ENCODE measurements around the gene PPIB.

Gene PPIB

DNA sequence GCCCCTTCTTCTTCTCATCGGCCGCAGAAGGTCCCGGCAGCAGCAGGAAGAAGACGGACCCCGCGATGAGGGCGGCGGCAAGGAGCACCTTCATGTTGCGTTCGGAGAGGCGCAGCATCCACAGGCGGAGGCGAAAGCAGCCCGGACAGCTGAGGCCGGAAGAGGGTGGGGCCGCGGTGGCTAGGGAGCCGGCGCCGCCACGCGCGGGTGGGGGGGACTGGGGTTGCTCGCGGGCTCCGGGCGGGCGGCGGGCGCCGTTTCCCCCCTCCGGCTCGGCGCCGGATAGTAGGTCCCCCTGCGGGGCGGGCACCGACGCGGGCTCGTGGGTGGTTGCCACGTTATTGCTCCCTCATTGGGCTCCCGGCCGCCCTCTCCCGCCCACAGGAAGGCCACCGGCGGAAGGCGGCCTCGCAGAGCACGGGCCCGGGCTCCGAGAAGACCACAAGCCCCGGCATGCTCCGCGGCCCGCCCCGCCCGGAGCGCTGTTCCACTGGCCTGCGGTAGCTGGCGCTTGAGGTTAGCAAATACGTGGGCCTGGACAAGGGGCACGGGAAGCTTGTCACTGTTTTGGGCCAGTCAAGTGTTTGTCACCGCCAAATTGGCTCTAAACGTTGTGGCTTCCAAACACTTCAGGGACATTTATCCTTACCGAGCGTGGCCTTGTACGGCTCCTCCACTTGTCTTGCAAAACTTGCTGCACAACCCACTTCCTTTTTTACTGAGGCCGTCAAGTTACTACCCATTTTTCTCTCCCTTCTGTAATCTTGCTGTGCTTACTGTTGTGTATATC, at the start of gene PPIB:
Gene PPIB (minus strand): TSS at position 154 of the 790 bp plus-strand sequence. CDS start 36 bp downstream, at position 118.
- peak within 1 kb of the TSS; percentile 75 to 88 for H3K4me3 ChIP-seq (ENCODE audit: low read depth in 1 of 2, low read length in 2 of 2)
- peaks cover 29% of the 10 kb centered on the region for H3K4me1 ChIP-seq (ENCODE audit: insufficient read depth, low read length)

GRCh38 chr15:64211696-64212095, 48.9 kb upstream of the PPIB start:
- no peak overlapping the region for H3K4me3 ChIP-seq (ENCODE audit: low read depth in 1 of 2, low read length in 2 of 2)
- H3K9ac ChIP-seq (ENCODE audit: low read length), result no peak overlapping the region
- H3K27me3 ChIP-seq (ENCODE audit: control insufficient read depth in 1 of 2, insufficient read depth in 2 of 2, low read length in 2 of 2), result no peaks in the 10 kb centered on the region
- no peaks in the 10 kb centered on the region for H3K9me3 ChIP-seq (ENCODE audit: low read length)
- no peaks in the 10 kb centered on the region for H3K4me1 ChIP-seq (ENCODE audit: insufficient read depth, low read length)
- H3K36me3 ChIP-seq (ENCODE audit: insufficient read depth, low read length), result peaks cover 13% of the 10 kb centered on the region
- H3K27ac ChIP-seq (ENCODE audit: low read depth, low read length), result no peak overlapping the region

More for the DNA sequence above, at the start of gene PPIB:
- H3K9ac ChIP-seq (ENCODE audit: low read length), result peak within 1 kb of the TSS; percentile 50
- H3K27me3 ChIP-seq (ENCODE audit: control insufficient read depth in 1 of 2, insufficient read depth in 2 of 2, low read length in 2 of 2), result no peaks in the 10 kb centered on the region
- peak within 1 kb of the TSS; percentile 88 for H3K27ac ChIP-seq (ENCODE audit: low read depth, low read length)
- no peaks in the 10 kb centered on the region for H3K9me3 ChIP-seq (ENCODE audit: low read length)
- H3K36me3 ChIP-seq (ENCODE audit: insufficient read depth, low read length), result peaks cover 27% of the 10 kb centered on the region

DNA sequence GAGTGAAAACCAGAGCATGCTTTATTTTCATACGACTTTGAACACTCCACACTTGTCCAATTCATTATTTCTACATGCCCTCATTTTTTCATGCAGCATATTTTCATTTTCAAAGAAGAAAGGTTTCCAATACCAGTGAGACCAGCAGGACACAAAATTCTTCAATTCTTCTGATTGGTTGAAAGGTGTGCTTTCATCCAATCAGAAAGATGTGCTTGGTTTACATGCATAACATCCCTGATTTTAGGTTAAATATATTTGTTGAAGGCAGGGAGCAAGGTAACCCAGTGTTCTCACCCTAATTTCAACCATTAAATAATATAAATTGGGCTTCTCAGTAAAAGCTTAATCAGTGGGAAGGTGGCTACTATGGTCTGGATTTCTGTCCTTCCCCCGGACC, 47.5 kb upstream of the PPIB start:
- peaks cover 15% of the 10 kb centered on the region for H3K36me3 ChIP-seq (ENCODE audit: insufficient read depth, low read length)
- H3K9ac ChIP-seq (ENCODE audit: low read length), result no peak overlapping the region
- no peaks in the 10 kb centered on the region for H3K4me1 ChIP-seq (ENCODE audit: insufficient read depth, low read length)
- H3K4me3 ChIP-seq (ENCODE audit: low read depth in 1 of 2, low read length in 2 of 2), result no peak overlapping the region
- no peaks in the 10 kb centered on the region for H3K27me3 ChIP-seq (ENCODE audit: control insufficient read depth in 1 of 2, insufficient read depth in 2 of 2, low read length in 2 of 2)
- H3K9me3 ChIP-seq (ENCODE audit: low read length), result no peaks in the 10 kb centered on the region
- no peak overlapping the region for H3K27ac ChIP-seq (ENCODE audit: low read depth, low read length)

DNA sequence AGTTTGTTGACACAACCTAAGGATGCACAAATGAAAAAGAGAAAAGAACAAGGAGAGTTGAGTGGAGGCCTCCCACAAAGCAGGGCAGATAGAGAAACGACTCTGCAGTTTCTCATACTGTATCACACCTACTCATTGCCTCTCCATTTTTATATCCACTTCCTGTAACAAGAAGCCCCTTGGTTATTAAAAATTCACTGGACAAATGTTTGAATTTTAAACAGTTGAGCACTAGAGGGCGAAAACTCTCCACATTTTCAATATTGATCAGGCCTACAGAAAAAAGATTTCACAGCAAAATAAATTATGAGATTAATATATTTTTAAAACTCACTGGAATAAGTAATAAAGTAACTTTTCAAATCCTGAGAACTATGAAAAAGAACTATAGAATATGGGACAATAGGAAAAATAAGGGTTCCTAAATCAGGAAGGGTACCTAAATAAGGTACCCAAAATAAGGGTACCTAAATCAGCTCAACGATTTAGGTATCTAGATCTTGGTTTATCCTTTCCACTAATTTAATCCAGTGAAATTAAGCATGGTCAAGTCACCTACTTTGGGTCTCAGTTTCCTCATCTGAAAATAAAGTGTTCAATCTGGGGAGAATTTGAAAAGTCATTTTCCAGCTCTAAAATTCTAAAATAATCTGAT, 47.0 kb upstream of the PPIB start:
- no peak overlapping the region for H3K4me3 ChIP-seq (ENCODE audit: low read depth in 1 of 2, low read length in 2 of 2)
- no peaks in the 10 kb centered on the region for H3K9me3 ChIP-seq (ENCODE audit: low read length)
- H3K4me1 ChIP-seq (ENCODE audit: insufficient read depth, low read length), result no peaks in the 10 kb centered on the region
- no peaks in the 10 kb centered on the region for H3K27me3 ChIP-seq (ENCODE audit: control insufficient read depth in 1 of 2, insufficient read depth in 2 of 2, low read length in 2 of 2)
- H3K9ac ChIP-seq (ENCODE audit: low read length), result no peak overlapping the region
- no peak overlapping the region for H3K27ac ChIP-seq (ENCODE audit: low read depth, low read length)
- peaks cover 15% of the 10 kb centered on the region for H3K36me3 ChIP-seq (ENCODE audit: insufficient read depth, low read length)

DNA sequence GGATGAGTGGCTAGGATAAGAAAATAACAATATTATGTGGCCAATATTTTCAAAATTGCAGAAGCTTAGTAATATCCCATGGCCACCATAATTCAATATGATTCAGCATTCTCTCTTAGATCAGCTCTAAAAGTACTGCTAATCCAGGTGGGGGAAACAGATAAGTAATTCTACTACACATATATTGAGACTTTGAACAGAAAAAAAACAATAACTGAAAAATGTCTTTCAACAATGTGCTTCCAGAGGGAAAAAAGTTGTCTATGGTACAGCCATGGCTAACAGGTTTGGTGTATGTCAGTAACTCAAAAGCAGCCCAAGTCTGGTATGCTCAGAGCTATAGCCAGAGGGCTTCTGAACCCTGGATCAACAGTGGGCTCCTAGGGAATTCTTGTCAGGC, 42.4 kb upstream of the PPIB start:
- Histone ChIP-seq H3K4me3 (ENCODE audit: low read depth in 1 of 2, low read length in 2 of 2) (no peak overlapping the region), H3K36me3 (ENCODE audit: insufficient read depth, low read length) (peaks cover 33% of the 10 kb centered on the region), H3K9ac (ENCODE audit: low read length) (no peak overlapping the region), H3K4me1 (ENCODE audit: insufficient read depth, low read length) (no peaks in the 10 kb centered on the region), H3K27me3 (ENCODE audit: control insufficient read depth in 1 of 2, insufficient read depth in 2 of 2, low read length in 2 of 2) (no peaks in the 10 kb centered on the region), H3K27ac (ENCODE audit: low read depth, low read length) (no peak overlapping the region), H3K9me3 (ENCODE audit: low read length) (no peaks in the 10 kb centered on the region)

DNA sequence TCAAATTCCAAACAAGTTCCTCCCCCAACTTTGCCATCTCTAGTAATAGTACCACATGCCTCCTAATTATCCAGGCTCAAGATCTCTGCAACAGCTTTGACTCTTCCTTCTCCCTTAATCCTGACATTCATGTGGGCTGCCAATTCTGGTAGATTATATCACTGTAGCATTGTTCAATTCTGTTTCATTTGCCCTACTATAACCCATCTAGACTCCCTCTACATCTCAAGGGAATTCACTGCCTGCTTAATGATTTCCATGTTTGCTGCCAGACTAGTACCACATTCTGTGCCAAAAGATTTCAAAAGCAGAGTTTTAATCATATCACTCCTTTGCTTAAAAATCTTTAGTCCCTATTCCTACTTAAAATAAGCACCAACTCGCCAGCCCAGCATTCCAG, 34.6 kb upstream of the PPIB start:
- Histone ChIP-seq H3K27ac (ENCODE audit: low read depth, low read length) (no peak overlapping the region), H3K4me1 (ENCODE audit: insufficient read depth, low read length) (no peaks in the 10 kb centered on the region), H3K36me3 (ENCODE audit: insufficient read depth, low read length) (peaks cover 10% of the 10 kb centered on the region), H3K9ac (ENCODE audit: low read length) (no peak overlapping the region), H3K9me3 (ENCODE audit: low read length) (no peaks in the 10 kb centered on the region), H3K27me3 (ENCODE audit: control insufficient read depth in 1 of 2, insufficient read depth in 2 of 2, low read length in 2 of 2) (no peaks in the 10 kb centered on the region), H3K4me3 (ENCODE audit: low read depth in 1 of 2, low read length in 2 of 2) (no peak overlapping the region)

DNA sequence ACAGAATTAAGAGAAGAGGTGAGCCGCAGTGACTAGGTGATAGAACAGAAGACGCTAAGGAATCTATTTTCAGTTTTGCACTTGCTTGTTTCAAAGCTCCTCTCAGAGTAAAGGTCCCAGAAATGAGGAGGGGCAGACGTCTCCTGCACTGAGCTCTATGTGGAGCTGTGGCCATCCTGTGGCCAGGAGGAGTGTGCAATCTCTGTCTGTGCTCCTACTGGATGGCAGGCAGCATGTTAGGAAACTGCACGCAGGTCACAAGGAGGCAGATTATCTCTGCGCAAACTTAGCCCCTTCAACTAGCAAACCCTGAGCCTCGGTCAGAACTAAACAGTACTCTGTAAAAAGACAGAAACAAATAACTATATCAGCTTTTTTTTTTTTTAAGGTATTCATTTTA, 31.1 kb upstream of the PPIB start:
- Histone ChIP-seq H3K36me3 (ENCODE audit: insufficient read depth, low read length) (peaks cover 11% of the 10 kb centered on the region), H3K9me3 (ENCODE audit: low read length) (no peaks in the 10 kb centered on the region), H3K4me1 (ENCODE audit: insufficient read depth, low read length) (no peaks in the 10 kb centered on the region), H3K9ac (ENCODE audit: low read length) (no peak overlapping the region), H3K27me3 (ENCODE audit: control insufficient read depth in 1 of 2, insufficient read depth in 2 of 2, low read length in 2 of 2) (no peaks in the 10 kb centered on the region), H3K27ac (ENCODE audit: low read depth, low read length) (no peak overlapping the region), H3K4me3 (ENCODE audit: low read depth in 1 of 2, low read length in 2 of 2) (no peak overlapping the region)

- H3K4me3 ChIP-seq (ENCODE audit: low read depth in 1 of 2, low read length in 2 of 2), result no peak overlapping the region
- H3K9me3 ChIP-seq (ENCODE audit: low read length), result no peaks in the 10 kb centered on the region
- H3K4me1 ChIP-seq (ENCODE audit: insufficient read depth, low read length), result no peaks in the 10 kb centered on the region
- no peak overlapping the region for H3K9ac ChIP-seq (ENCODE audit: low read length)
- H3K27ac ChIP-seq (ENCODE audit: low read depth, low read length), result no peak overlapping the region
- H3K27me3 ChIP-seq (ENCODE audit: control insufficient read depth in 1 of 2, insufficient read depth in 2 of 2, low read length in 2 of 2), result no peaks in the 10 kb centered on the region
- peaks cover 11% of the 10 kb centered on the region for H3K36me3 ChIP-seq (ENCODE audit: insufficient read depth, low read length)
Measured at GRCh38 chr15:64191971-64192830, 29.4 kb upstream of the PPIB start.

DNA sequence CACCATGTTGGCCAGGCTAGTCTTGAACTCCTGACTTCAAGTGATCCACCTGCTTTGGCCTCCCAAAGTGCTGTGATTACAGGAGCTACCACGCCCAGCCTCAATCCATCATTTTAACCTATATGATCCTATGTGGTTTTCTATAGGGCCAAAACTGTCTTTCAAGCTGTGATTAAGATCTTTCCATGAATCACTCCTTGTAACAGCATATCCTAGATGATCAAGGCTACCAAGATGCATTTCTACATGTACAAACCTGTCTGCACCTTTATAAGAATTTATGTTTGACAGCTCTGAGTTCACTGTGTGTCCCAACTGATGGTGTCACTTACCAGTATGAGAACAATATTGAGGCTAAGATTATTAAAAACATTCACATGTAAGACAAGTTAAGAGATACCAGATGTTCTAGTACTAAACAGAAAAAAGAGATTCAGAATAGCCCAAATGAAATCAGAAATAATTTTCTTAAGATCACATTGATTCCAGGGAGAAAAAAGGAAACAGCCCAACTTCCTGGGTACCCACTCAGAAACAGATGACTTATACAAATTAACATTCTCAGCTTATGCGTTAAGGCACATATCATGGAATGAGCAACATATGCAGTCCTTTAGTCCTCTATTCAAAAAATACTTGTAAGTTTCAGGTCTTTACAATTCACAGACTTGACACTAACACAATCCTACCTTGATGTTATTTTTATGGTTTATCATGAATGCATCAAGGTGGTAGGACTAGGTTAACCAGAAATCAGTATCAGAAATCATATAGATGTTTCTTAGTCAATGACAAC, 24.8 kb upstream of the PPIB start:
- Histone ChIP-seq H3K9ac (ENCODE audit: low read length) (no peak overlapping the region), H3K9me3 (ENCODE audit: low read length) (no peaks in the 10 kb centered on the region), H3K27ac (ENCODE audit: low read depth, low read length) (no peak overlapping the region), H3K4me1 (ENCODE audit: insufficient read depth, low read length) (no peaks in the 10 kb centered on the region), H3K36me3 (ENCODE audit: insufficient read depth, low read length) (peaks cover 16% of the 10 kb centered on the region), H3K27me3 (ENCODE audit: control insufficient read depth in 1 of 2, insufficient read depth in 2 of 2, low read length in 2 of 2) (no peaks in the 10 kb centered on the region), H3K4me3 (ENCODE audit: low read depth in 1 of 2, low read length in 2 of 2) (no peak overlapping the region)

GRCh38 chr15:64185146-64185911, 22.5 kb upstream of the PPIB start:
- no peaks in the 10 kb centered on the region for H3K9me3 ChIP-seq (ENCODE audit: low read length)
- H3K27me3 ChIP-seq (ENCODE audit: control insufficient read depth in 1 of 2, insufficient read depth in 2 of 2, low read length in 2 of 2), result no peaks in the 10 kb centered on the region
- no peak overlapping the region for H3K4me3 ChIP-seq (ENCODE audit: low read depth in 1 of 2, low read length in 2 of 2)
- no peak overlapping the region for H3K9ac ChIP-seq (ENCODE audit: low read length)
- no peaks in the 10 kb centered on the region for H3K4me1 ChIP-seq (ENCODE audit: insufficient read depth, low read length)
- peaks cover 12% of the 10 kb centered on the region for H3K36me3 ChIP-seq (ENCODE audit: insufficient read depth, low read length)
- no peak overlapping the region for H3K27ac ChIP-seq (ENCODE audit: low read depth, low read length)

Measured in muscle layer of colon (tissue), 2 donors.